Lower leg skin (tissue), 4 donors: ENCODE data around the gene TSHB. TPM values are rescaled to one million over a fixed set of nuclear protein-coding genes. Genes with fewer than 3 reads are reported as not detected.

Experiments used
- DNase-seq, 2 donors: peaks; one replicate each; pipeline ENCODE4 v3.0.0-alpha.2; 2019; ENCODE audit warnings: low spot score in 2 of 2
- H3K4me3 ChIP-seq: fragments of 200-600 bp; sonication (generic); 2 replicates; pipeline ENCODE4 v1.5.1; 2017; ENCODE audit warnings: mild to moderate bottlenecking, low read depth; ENCODE audit not compliant: poor library complexity, severe bottlenecking
- POLR2A ChIP-seq, 2 donors: fragments of 450-650 bp; IDR thresholded peaks; one replicate each; pipeline ENCODE4 v1.6.1; 2016 to 2017; ENCODE audit warnings: antibody characterized with exemption in 2 of 2, mild to moderate bottlenecking in 1 of 2, moderate library complexity in 1 of 2
- WGBS, 2 donors: methylation state at CpG; one replicate each; pipeline ENCODE4 v1.1.5; 2018; 5-methylcytosine and 5-hydroxymethylcytosine counted together
- intact Hi-C: fragments of 100-400 bp; cut with DNase I; formaldehyde crosslinking; loops from one replicate; pipeline ENCODE4 v1.15.0; 2023; ENCODE audit warnings: low total_unique reads
- total RNA-seq, 4 donors: library from RNA; depleted of rRNA; stranded (reverse); fragments of >200 nt; gene quantifications; one replicate each; pipeline ENCODE4 v1.1.0, GENCODE V29; 2016
- TF ChIP-seq, protein P1 (sequence below), 3 donors: fragments of 450-650 bp; IDR thresholded peaks; one replicate each; pipeline ENCODE4 v1.5.1; 2016; ENCODE audit warnings: antibody characterized with exemption in 3 of 3, mild to moderate bottlenecking in 3 of 3, moderate library complexity in 2 of 3

Gene TSHB
- total RNA-seq, 4 donors from 2014 or later: not detected

DNA sequence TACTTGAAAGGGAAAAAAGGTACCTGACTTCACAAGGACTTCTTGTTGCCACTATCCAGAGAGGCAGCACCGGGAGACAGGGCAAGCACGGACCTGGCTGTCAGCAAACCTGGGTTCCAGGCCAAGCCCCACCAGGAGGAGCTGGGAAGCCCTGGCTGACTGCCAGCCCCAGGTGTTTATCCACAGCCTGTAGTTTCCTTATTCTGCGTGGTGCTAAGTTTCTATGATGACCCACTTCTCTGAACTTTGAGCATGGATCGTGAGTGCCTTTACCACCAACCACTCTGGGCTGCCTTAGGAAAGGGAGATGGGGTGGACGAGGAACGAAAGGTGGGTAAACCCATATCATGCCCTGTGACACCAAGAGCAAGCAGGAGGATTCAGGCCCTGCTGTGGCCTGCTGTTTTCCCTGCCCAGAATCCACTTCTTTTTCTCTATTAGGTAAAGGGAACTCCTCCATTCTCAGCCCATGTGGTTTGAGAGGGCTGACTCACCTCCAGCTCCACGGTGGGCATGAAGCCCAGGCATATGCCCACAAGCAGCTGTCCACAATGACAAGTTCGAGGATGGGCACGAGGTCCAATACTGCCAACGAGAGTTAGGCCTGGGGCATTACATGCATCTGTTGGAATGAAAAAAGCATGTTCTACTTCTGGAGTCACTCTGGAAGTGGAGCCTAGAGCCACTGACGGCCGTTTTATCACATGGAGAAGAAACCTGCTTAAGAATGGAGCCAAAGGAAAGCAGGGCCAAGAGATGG is 39.4 kb downstream of the TSHB start:
- WGBS, 2 donors: 51 to 52% methylated on average over 12 of the region's 12 CpGs
- no peak for DNase-seq
- H3K4me3 ChIP-seq: no peak overlapping the region
- intact Hi-C loops: no loop called here
- TF ChIP-seq, protein P1, sequence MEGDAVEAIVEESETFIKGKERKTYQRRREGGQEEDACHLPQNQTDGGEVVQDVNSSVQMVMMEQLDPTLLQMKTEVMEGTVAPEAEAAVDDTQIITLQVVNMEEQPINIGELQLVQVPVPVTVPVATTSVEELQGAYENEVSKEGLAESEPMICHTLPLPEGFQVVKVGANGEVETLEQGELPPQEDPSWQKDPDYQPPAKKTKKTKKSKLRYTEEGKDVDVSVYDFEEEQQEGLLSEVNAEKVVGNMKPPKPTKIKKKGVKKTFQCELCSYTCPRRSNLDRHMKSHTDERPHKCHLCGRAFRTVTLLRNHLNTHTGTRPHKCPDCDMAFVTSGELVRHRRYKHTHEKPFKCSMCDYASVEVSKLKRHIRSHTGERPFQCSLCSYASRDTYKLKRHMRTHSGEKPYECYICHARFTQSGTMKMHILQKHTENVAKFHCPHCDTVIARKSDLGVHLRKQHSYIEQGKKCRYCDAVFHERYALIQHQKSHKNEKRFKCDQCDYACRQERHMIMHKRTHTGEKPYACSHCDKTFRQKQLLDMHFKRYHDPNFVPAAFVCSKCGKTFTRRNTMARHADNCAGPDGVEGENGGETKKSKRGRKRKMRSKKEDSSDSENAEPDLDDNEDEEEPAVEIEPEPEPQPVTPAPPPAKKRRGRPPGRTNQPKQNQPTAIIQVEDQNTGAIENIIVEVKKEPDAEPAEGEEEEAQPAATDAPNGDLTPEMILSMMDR (IDR thresholded peaks at IDR 0.05): no peak
- TF ChIP-seq POLR2A (IDR thresholded peaks at IDR 0.05): no peak

- H3K4me3 ChIP-seq: no peak overlapping the region
- intact Hi-C loops: no loop called here
- no peak for DNase-seq
- TF ChIP-seq, protein P1 (IDR thresholded peaks at IDR 0.05): no peak
- TF ChIP-seq POLR2A (IDR thresholded peaks at IDR 0.05): no peak
- WGBS, 2 donors: 51 to 71% methylated on average over 7 of the region's 7 CpGs
Observed at GRCh38 chr1:115069659-115070308, 40.2 kb downstream of the TSHB start.

DNA sequence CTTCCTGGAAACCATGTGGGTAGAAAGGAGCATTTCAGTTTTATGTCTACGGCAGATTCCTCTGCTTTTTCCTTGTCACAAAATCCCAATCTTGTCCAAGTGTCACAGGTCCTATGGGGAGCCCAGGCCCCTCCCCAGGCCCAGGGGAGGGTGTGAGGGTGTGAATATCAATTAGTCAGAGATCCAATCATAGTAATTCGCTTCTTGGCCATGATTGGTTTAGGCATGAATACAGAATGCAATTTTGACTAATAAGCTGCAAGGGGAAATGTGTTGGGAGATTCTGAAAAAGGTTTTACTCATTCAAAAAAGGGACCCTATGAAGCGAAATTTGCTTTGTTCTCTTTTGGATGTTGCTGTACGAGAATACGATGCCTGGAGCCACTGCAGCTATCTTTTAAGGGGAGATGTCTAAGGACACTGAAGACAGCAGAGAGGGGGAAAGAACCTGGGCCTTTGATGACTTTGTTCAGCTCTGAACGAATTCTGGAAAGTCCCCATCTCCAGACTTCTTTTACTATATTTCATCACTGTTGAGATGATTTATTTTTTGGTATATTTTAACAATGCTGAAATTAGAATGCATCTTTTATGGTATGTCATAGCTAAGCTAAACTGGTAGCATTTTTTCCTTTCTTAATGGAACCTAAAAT is 41.5 kb downstream of the TSHB start:
- H3K4me3 ChIP-seq: no peak overlapping the region
- WGBS, 2 donors: 84 to 88% methylated on average over 6 of the region's 6 CpGs
- intact Hi-C loops: no loop called here
- TF ChIP-seq, protein P1 (IDR thresholded peaks at IDR 0.05): no peak
- no peak for TF ChIP-seq POLR2A (IDR thresholded peaks at IDR 0.05)
- DNase-seq: no peak

DNA sequence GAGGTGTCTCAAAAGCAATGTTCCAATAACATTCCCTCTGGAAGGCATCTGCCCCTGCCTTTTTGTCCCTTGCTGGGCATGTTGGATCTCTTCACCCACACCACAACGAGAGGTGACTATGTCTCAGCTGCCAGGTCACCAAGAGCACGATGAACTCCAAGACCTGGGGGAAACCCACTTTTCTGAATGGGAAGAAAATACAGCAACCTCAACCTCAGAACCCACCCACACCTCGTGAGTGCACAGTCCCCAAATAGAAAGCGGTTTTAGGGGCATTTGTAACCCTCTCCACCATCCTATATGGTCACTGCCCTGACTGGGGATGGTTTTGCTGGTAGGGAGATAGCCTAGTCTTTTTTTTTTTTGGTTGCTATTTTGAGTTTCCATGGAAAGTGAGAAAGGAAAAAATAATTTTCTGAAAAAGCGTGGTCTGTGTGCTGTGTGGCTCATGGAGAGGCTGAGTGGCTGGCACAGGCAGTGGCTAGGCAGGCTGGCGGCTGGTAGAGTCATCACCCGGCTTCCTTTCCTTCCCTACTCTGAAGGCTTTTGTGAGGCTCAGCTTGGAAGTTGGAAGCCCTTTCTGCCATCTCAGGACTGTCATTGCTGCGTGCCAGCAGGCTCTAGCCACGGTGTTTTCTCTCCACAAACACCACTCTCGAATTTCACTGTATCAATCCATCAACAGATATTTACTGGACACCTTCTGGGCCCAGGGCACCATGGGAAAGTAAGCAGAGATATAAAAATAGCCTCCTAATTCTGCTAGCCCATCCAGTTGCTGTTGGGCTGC is 43.9 kb downstream of the TSHB start:
- no peak for DNase-seq
- TF ChIP-seq, protein P1 (IDR thresholded peaks at IDR 0.05): no peak
- TF ChIP-seq POLR2A (IDR thresholded peaks at IDR 0.05): no peak
- 85 to 87% methylated on average over 10 of the region's 10 CpGs for WGBS, 2 donors
- no peak overlapping the region for H3K4me3 ChIP-seq
- intact Hi-C loops: no loop called here

GRCh38 chr1:115074839-115075534 is 45.4 kb downstream of the TSHB start:
- no peak for DNase-seq
- H3K4me3 ChIP-seq: no peak overlapping the region
- TF ChIP-seq, protein P1 (IDR thresholded peaks at IDR 0.05): no peak
- TF ChIP-seq POLR2A (IDR thresholded peaks at IDR 0.05): no peak
- intact Hi-C loops: no loop called here
- WGBS, 2 donors: 69 to 70% methylated on average over 11 of the region's 11 CpGs
